CD4-positive, alpha-beta T cell treated with Interleukin-4 for 4 hours (primary cell): Measurements from ENCODE around the gene TTYH1.
"Not testable (repeated sequence)": the region's sequence is repeated elsewhere in the genome, so short reads cannot be mapped to it uniquely, and the experiment has no call there.

Experiments
- DNase-seq: peaks from one replicate; pipeline ENCODE4 v3.0.0-alpha.2; 2020

Gene TTYH1

GRCh38 chr19:54446349-54446748 is 31.1 kb downstream of the TTYH1 start:
- DNase-seq, result not testable (repeated sequence)

GRCh38 chr19:54448040-54448773 is 32.9 kb downstream of the TTYH1 start:
- DNase-seq, result peak; percentile 24

- DNase-seq, result peak; percentile 98
These were observed 33.8 kb downstream of the TTYH1 start, which contains the start of gene LENG8 for GRCh38 chr19:54448774-54449700. TSS of gene LENG8 (plus strand) at chr19:54449199. CDS start at chr19:54451345, 2,146 bp downstream.

- DNase-seq, result no peak
These were observed 34.4 kb downstream of the TTYH1 start for GRCh38 chr19:54449701-54450069.

- DNase-seq, result no peak
These were observed 36.1 kb downstream of the TTYH1 start for GRCh38 chr19:54451331-54451871.

GRCh38 chr19:54451997-54452396 is 36.7 kb downstream of the TTYH1 start:
- no peak for DNase-seq

GRCh38 chr19:54452626-54453025 is 37.4 kb downstream of the TTYH1 start:
- DNase-seq, result no peak

GRCh38 chr19:54453921-54454780 is 38.9 kb downstream of the TTYH1 start:
- DNase-seq, result no peak

- no peak for DNase-seq
These were observed 39.8 kb downstream of the TTYH1 start for GRCh38 chr19:54454781-54455675.

- DNase-seq, result no peak
These were observed 40.6 kb downstream of the TTYH1 start for GRCh38 chr19:54455786-54456422.

- DNase-seq, result no peak
These were observed 41.4 kb downstream of the TTYH1 start for GRCh38 chr19:54456423-54457373.

GRCh38 chr19:54457773-54458647 is 42.7 kb downstream of the TTYH1 start:
- no peak for DNase-seq

GRCh38 chr19:54458648-54459281 is 43.5 kb downstream of the TTYH1 start:
- DNase-seq, result no peak

- no peak for DNase-seq
These were observed 44.3 kb downstream of the TTYH1 start for GRCh38 chr19:54459282-54460229.

- no peak for DNase-seq
These were observed 45.2 kb downstream of the TTYH1 start for GRCh38 chr19:54460230-54461005.

- DNase-seq, result no peak
These were observed 45.9 kb downstream of the TTYH1 start for GRCh38 chr19:54461210-54461609.
